Subcutaneous abdominal adipose tissue (tissue), 5 donors: ENCODE results near the gene RNF213.
"Not testable (repeated sequence)": the region's sequence is repeated elsewhere in the genome, so short reads cannot be mapped to it uniquely, and the experiment has no call there.

Source experiments
- H3K27ac ChIP-seq: one replicate; pipeline ENCODE4 v1.7.0; 2013; ENCODE audit warnings: low read depth, mild to moderate bottlenecking, inconsistent platforms, low read length, moderate library complexity
- H3K27me3 ChIP-seq, 5 donors: one replicate each; pipeline ENCODE4 v1.7.0; 2013; ENCODE audit warnings: low read length in 5 of 5, inconsistent platforms in 1 of 5; ENCODE audit not compliant: control insufficient read depth in 5 of 5, insufficient read depth in 4 of 5
- H3K36me3 ChIP-seq, 5 donors: one replicate each; pipeline ENCODE4 v1.7.0; 2013; ENCODE audit warnings: low read length in 5 of 5; ENCODE audit not compliant: control insufficient read depth in 5 of 5, insufficient read depth in 5 of 5
- H3K4me1 ChIP-seq, 5 donors: one replicate each; pipeline ENCODE4 v1.7.0; 2013; ENCODE audit warnings: low read length in 5 of 5, mild to moderate bottlenecking in 3 of 5, moderate library complexity in 1 of 5; ENCODE audit not compliant: control insufficient read depth in 5 of 5, insufficient read depth in 5 of 5
- H3K4me3 ChIP-seq, 5 donors: one replicate each; pipeline ENCODE4 v1.7.0; 2013; ENCODE audit warnings: low read length in 5 of 5, low read depth in 1 of 5
- H3K9ac ChIP-seq, 5 donors: one replicate each; pipeline ENCODE4 v1.7.0; 2013; ENCODE audit warnings: low read length in 5 of 5, mild to moderate bottlenecking in 4 of 5, moderate library complexity in 3 of 5
- H3K9me3 ChIP-seq, 5 donors: one replicate each; pipeline ENCODE4 v1.7.0; 2013; ENCODE audit warnings: low read length in 5 of 5; ENCODE audit not compliant: control insufficient read depth in 5 of 5
- donor health status: healthy.
- donor health status: healthy.
- donor health status: healthy.
- donor health status: healthy.
- donor health status: healthy.

RNF213 gene

GRCh38 chr17:80265205-80266068, 4.8 kb downstream of the RNF213 start:
- Histone ChIP-seq H3K9ac (no peak overlapping the region), H3K27me3 (no peaks in the 10 kb centered on the region), H3K4me1 (peaks cover 6 to 46% (median 37%) of the 10 kb centered on the region in 5 donors), H3K36me3 (peaks cover 6 to 48% (median 30%) of the 10 kb centered on the region in 5 donors), H3K4me3 (no peak overlapping the region), H3K9me3 (no peaks in the 10 kb centered on the region), H3K27ac (no peak overlapping the region)

- no peaks in the 10 kb centered on the region for H3K9me3 ChIP-seq
- no peak overlapping the region for H3K27ac ChIP-seq
- peaks cover 6 to 34% (median 25%) of the 10 kb centered on the region in 5 donors for H3K4me1 ChIP-seq
- no peak overlapping the region for H3K4me3 ChIP-seq
- no peak overlapping the region for H3K9ac ChIP-seq
- H3K27me3 ChIP-seq, result no peaks in the 10 kb centered on the region
- H3K36me3 ChIP-seq, result peaks cover 6 to 50% (median 30%) of the 10 kb centered on the region in 5 donors
These were observed 6.7 kb downstream of the RNF213 start for GRCh38 chr17:80267391-80267790.

- Histone ChIP-seq H3K4me1 (peaks cover under 1 to 24% (median 16%) of the 10 kb centered on the region in 5 donors), H3K9me3 (no peaks in the 10 kb centered on the region), H3K27me3 (no peaks in the 10 kb centered on the region), H3K4me3 (no peak overlapping the region), H3K27ac (no peak overlapping the region), H3K36me3 (peaks cover 6 to 57% (median 34%) of the 10 kb centered on the region in 5 donors), H3K9ac (no peak overlapping the region)
These were observed 7.8 kb downstream of the RNF213 start for GRCh38 chr17:80268427-80268826.

- Histone ChIP-seq H3K27ac (no peak overlapping the region), H3K9ac (no peak overlapping the region), H3K4me1 (peaks cover 0 to 18% (median 6%) of the 10 kb centered on the region in 5 donors), H3K9me3 (no peaks in the 10 kb centered on the region), H3K4me3 (no peak overlapping the region), H3K36me3 (peaks cover 6 to 63% (median 41%) of the 10 kb centered on the region in 5 donors), H3K27me3 (no peaks in the 10 kb centered on the region)
These were observed 8.8 kb downstream of the RNF213 start for GRCh38 chr17:80269405-80269807.

- Histone ChIP-seq H3K9me3 (no peaks in the 10 kb centered on the region), H3K36me3 (peaks cover 6 to 59% (median 42%) of the 10 kb centered on the region in 5 donors), H3K4me1 (peaks cover 0 to 12% (median 2%) of the 10 kb centered on the region in 5 donors), H3K27ac (no peak overlapping the region), H3K4me3 (no peak overlapping the region), H3K27me3 (no peaks in the 10 kb centered on the region), H3K9ac (no peak overlapping the region)
These were observed 9.5 kb downstream of the RNF213 start for GRCh38 chr17:80270104-80270503.

- no peaks in the 10 kb centered on the region for H3K27me3 ChIP-seq
- peaks cover 6 to 53% (median 37%) of the 10 kb centered on the region in 5 donors for H3K36me3 ChIP-seq
- peaks cover 0 to 5% (median 4%) of the 10 kb centered on the region in 5 donors for H3K4me1 ChIP-seq
- no peak overlapping the region for H3K4me3 ChIP-seq
- H3K27ac ChIP-seq, result no peak overlapping the region
- H3K9ac ChIP-seq, result no peak overlapping the region
- H3K9me3 ChIP-seq, result no peaks in the 10 kb centered on the region
These were observed 10.2 kb downstream of the RNF213 start for GRCh38 chr17:80270836-80271235.

- Histone ChIP-seq H3K9me3 (no peaks in the 10 kb centered on the region), H3K4me1 (peaks cover 0 to 4% (median 3%) of the 10 kb centered on the region in 5 donors), H3K27me3 (no peaks in the 10 kb centered on the region), H3K36me3 (peaks cover 6 to 48% (median 34%) of the 10 kb centered on the region in 5 donors), H3K27ac (no peak overlapping the region), H3K9ac (no peak overlapping the region), H3K4me3 (no peak overlapping the region)
These were observed 11.7 kb downstream of the RNF213 start for GRCh38 chr17:80272366-80272765.

GRCh38 chr17:80274331-80274730, 13.7 kb downstream of the RNF213 start:
- Histone ChIP-seq H3K9ac (no peak overlapping the region), H3K27me3 (no peaks in the 10 kb centered on the region), H3K4me1 (peaks cover 5 to 24% (median 21%) of the 10 kb centered on the region in 5 donors), H3K27ac (no peak overlapping the region), H3K4me3 (no peak overlapping the region), H3K9me3 (no peaks in the 10 kb centered on the region), H3K36me3 (peaks cover 3 to 43% (median 32%) of the 10 kb centered on the region in 5 donors)

GRCh38 chr17:80274871-80275449, 14.3 kb downstream of the RNF213 start:
- H3K9me3 ChIP-seq, result no peaks in the 10 kb centered on the region
- no peak overlapping the region for H3K27ac ChIP-seq
- no peak overlapping the region for H3K4me3 ChIP-seq
- H3K9ac ChIP-seq, result no peak overlapping the region
- peaks cover 0 to 39% (median 26%) of the 10 kb centered on the region in 5 donors for H3K36me3 ChIP-seq
- H3K4me1 ChIP-seq, result peaks cover 5 to 27% (median 26%) of the 10 kb centered on the region in 5 donors
- H3K27me3 ChIP-seq, result no peaks in the 10 kb centered on the region

- not testable (repeated sequence) for H3K27ac ChIP-seq, H3K9me3 ChIP-seq, H3K9ac ChIP-seq, H3K4me3 ChIP-seq, H3K27me3 ChIP-seq
- Histone ChIP-seq H3K4me1 (peaks cover 5 to 33% (median 30%) of the 10 kb centered on the region in 5 donors), H3K36me3 (peaks cover 0 to 40% (median 26%) of the 10 kb centered on the region in 5 donors)
These were observed 15.2 kb downstream of the RNF213 start for GRCh38 chr17:80275857-80276256.
